Brain microvascular endothelial cell (primary cell): ENCODE results near the gene FKBP1A.

Source experiments
- DNase-seq: peaks from one replicate; pipeline ENCODE4 v3.0.0-alpha.2; 2020
- H3K27ac ChIP-seq: fragments of 250-450 bp; sonication (Bioruptor Pico); 2 replicates; pipeline ENCODE4 v1.5.1; 2020; ENCODE audit warnings: mild to moderate bottlenecking, moderate library complexity
- H3K27me3 ChIP-seq: fragments of 250-450 bp; sonication (Bioruptor Pico); replicated peaks from 2 replicates; pipeline ENCODE4 v1.5.1; 2020; ENCODE audit warnings: mild to moderate bottlenecking
- H3K36me3 ChIP-seq: fragments of 250-450 bp; sonication (Bioruptor Pico); replicated peaks from 2 replicates; pipeline ENCODE4 v1.5.1; 2020; ENCODE audit warnings: mild to moderate bottlenecking
- H3K4me3 ChIP-seq: 2 replicates; pipeline ENCODE4 v1.5.1; 2011; ENCODE audit warnings: low read depth, mild to moderate bottlenecking, control low read depth, low read length, moderate library complexity
- in situ Hi-C: cut with HindIII; loops from 2 replicates; pipeline ENCODE4 v1.10.0; 2017; ENCODE audit warnings: low sequenced_read_pairs, low pct_ligation_motif_present
- TF ChIP-seq, protein P1 (sequence below): IDR thresholded peaks from 2 replicates; pipeline ENCODE4 v1.5.1; 2011; ENCODE audit warnings: low read depth, mild to moderate bottlenecking, moderate library complexity, low read length, control low read depth, inconsistent platforms; ENCODE audit errors: missing control alignments

Gene FKBP1A

GRCh38 chr20:1338096-1338495, 54.8 kb downstream of the FKBP1A start:
- in situ Hi-C loops = no loop called here
- H3K36me3 ChIP-seq = peaks cover 2% of the 10 kb centered on the region
- TF ChIP-seq, protein P1, sequence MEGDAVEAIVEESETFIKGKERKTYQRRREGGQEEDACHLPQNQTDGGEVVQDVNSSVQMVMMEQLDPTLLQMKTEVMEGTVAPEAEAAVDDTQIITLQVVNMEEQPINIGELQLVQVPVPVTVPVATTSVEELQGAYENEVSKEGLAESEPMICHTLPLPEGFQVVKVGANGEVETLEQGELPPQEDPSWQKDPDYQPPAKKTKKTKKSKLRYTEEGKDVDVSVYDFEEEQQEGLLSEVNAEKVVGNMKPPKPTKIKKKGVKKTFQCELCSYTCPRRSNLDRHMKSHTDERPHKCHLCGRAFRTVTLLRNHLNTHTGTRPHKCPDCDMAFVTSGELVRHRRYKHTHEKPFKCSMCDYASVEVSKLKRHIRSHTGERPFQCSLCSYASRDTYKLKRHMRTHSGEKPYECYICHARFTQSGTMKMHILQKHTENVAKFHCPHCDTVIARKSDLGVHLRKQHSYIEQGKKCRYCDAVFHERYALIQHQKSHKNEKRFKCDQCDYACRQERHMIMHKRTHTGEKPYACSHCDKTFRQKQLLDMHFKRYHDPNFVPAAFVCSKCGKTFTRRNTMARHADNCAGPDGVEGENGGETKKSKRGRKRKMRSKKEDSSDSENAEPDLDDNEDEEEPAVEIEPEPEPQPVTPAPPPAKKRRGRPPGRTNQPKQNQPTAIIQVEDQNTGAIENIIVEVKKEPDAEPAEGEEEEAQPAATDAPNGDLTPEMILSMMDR = no peak
- DNase-seq = no peak
- H3K27ac ChIP-seq = no peak overlapping the region
- no peaks in the 10 kb centered on the region for H3K27me3 ChIP-seq
- H3K4me3 ChIP-seq = no peak overlapping the region

DNA sequence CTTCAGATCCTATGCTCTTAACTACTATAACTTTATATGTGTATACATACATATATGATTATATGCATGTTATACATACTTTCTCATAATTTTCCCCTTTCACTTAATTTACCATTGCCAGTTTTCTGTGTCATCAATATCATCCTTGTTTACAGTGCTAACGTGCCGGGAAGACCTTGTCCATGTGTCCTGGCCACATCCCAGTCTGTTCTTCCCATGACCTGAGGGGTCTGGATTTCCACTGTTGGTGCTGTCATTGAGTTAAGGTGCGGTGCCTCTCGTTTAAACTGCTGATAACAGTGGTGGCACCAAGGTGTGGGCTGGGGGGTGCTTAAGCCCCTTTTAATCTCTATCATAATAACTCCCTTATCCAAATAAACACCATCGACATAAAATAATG, 55.4 kb downstream of the FKBP1A start:
- Histone ChIP-seq H3K36me3 (peaks cover 5% of the 10 kb centered on the region), H3K27ac (no peak overlapping the region), H3K27me3 (no peaks in the 10 kb centered on the region), H3K4me3 (no peak overlapping the region)
- TF ChIP-seq, protein P1 = no peak
- in situ Hi-C loops = no loop called here
- no peak for DNase-seq

GRCh38 chr20:1336699-1337367, 56.0 kb downstream of the FKBP1A start:
- Histone ChIP-seq H3K27me3 (no peaks in the 10 kb centered on the region), H3K4me3 (no peak overlapping the region), H3K36me3 (peaks cover 5% of the 10 kb centered on the region), H3K27ac (no peak overlapping the region)
- DNase-seq = no peak
- in situ Hi-C loops = no loop called here
- TF ChIP-seq, protein P1 = no peak

DNA sequence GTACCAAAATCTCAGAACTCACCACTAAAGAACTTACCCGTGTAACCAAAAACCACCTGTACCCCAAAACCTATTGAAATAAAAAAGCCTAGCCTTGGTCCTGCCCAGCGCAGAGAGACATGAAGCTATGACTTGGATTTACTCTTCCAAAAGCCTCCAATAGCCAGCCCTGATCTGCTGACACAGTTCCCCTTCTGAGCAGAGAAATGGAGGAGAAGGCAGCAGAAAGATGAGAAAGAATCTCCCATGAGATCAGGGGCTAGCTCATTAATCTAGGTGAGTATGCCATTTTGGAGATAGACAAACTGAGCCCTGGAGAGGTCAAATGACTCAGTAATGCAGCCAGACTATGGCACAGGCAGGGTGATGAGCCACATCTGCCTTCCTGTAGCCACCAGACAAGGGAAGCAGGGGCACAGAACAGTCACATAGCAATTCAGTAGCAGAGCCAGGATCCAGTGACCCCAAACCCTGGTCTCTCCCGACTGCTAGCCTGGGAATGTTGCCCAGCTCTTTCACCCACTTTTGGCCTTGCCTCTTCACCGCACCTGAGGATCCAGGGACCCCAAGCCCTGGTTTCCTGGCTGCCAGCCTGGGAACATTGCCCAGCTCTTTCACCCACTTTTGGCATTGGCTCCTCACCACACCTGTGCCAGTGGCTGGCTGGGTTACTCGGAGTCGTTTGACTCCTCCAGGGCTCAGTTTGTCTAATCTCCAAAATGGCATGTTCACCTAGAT, 56.7 kb downstream of the FKBP1A start:
- Histone ChIP-seq H3K27me3 (no peaks in the 10 kb centered on the region), H3K27ac (no peak overlapping the region), H3K36me3 (peaks cover 5% of the 10 kb centered on the region), H3K4me3 (no peak overlapping the region)
- DNase-seq = no peak
- TF ChIP-seq, protein P1 = no peak
- in situ Hi-C loops = no loop called here

DNA sequence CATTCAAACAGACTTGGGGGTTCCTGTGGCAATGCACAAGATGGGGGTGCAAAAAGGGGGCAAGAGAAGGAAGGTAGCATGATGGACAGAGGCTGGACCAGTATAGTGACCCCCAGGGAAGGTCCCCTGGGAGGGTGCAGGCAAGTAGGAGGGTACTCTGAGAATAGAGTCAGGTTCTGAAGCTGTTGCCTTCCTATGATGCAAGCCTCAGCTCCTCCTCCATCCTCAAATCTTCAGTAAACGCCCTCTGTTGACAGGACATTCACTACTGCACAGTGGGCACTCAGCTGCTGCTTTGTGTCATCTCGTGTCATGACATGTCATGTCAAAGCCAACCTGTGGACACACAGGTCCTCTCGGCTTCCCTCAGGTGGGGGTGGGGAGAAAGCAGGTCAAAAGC, 58.1 kb downstream of the FKBP1A start:
- Histone ChIP-seq H3K36me3 (peaks cover 5% of the 10 kb centered on the region), H3K4me3 (no peak overlapping the region), H3K27me3 (no peaks in the 10 kb centered on the region), H3K27ac (no peak overlapping the region)
- DNase-seq = no peak
- TF ChIP-seq, protein P1 = peak; percentile 1
- in situ Hi-C loops = no loop called here

DNA sequence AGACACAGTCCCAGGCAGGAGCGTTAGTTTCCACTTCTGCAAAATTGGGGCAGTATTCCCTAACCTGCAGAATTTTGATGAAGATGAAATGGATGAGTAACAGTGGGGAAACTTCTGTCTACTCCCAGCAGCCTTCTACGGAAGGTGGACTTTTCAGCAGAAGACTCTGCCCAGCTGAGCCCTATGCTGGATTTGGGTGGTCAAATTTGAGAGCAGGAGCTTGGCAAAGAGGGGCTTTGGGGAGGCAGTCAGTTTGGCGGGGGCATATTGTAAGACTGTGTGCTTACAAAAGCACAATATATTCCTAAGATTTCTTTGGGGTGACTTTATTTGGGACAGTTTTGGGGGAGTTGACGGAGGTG, 58.5 kb downstream of the FKBP1A start:
- Histone ChIP-seq H3K36me3 (peaks cover 5% of the 10 kb centered on the region), H3K27ac (no peak overlapping the region), H3K4me3 (no peak overlapping the region), H3K27me3 (no peaks in the 10 kb centered on the region)
- DNase-seq = no peak
- TF ChIP-seq, protein P1 = no peak
- in situ Hi-C loops = no loop called here
